Measurements from ENCODE around the gene KHDC4. TPM values are rescaled to one million over a fixed set of nuclear protein-coding genes. Genes with fewer than 3 reads are reported as not detected.

KHDC4 gene
- total and polyA plus RNA-seq, 9 of the 15 experiments (the other 6 are each of a cell fraction or from before 2014, with no cell fraction given) = 12.1 to 185 (median 65.6) TPM

DNA sequence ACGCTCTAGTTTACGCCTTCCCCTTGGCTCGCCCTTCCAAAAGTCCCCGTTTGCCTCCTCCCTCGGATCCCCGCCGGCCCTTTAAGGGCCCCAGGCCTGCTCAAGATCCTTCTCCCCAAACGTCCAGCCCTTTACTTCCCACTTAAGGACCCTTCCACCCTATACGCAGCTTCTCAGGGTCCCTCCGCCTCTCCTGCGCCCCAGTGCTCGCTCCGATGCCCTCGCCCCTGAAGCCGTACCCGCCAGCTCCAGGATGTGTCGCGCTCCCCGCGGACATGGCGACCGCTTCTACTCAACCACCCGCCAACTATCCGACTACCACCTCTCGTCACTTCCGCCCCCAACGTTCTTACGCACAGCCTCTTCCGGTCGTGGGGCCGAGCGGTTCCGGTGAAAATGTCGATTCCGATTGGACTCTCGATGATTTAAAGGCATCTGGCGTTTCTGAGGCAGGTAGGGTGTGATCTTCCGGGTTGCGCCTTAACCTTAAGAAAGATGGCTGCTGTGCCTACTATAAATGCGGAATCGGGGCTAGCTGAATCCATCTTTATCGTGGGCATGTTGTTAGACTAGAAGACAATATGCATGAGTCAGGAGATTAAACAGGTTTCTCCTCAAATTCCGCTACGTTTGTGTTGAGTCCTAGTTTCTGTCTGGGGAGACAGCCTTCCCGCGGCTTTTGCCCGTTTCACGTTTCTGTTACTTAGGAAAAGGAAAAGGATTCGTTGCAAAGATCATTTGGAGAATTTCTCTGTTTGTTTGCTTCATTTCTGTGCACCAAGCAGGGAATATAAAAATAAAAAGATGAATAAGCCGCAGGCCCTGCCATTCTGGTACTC, at the start of gene KHDC4 (continued):
- TF ChIP-seq NR2C2 (CRISPR knock-in tag; IDR thresholded peaks at IDR 0.05) (peak; percentile 98), NR2C2 (tag; IDR thresholded peaks at IDR 0.05) (peak; percentile 100), ZSCAN29 (IDR thresholded peaks at IDR 0.05) (no peak), NFE2 (IDR thresholded peaks at IDR 0.05; ENCODE audit: low read depth) (peak; percentile 67), ZNF696 (CRISPR knock-in tag; conservative IDR thresholded peaks at IDR 0.05) (no peak), MTA1 (IDR thresholded peaks at IDR 0.05; ENCODE audit: borderline replicate concordance) (no peak), YY1 (IDR thresholded peaks at IDR 0.05; ENCODE audit: borderline replicate concordance in 1 of 3, control insufficient read depth in 1 of 3, extremely low read depth in 1 of 3, insufficient read depth in 3 of 3, insufficient read length in 1 of 3, insufficient replicate concordance in 2 of 3, low read depth in 1 of 3, low read length in 2 of 3) (peak; percentile 86 to 99 (median 96)), BACH1 (tag; IDR thresholded peaks at IDR 0.05) (peak; percentile 73), PTTG1 (tag; IDR thresholded peaks at IDR 0.05; ENCODE audit: low read depth) (no peak)
- TF ChIP-seq, protein P1, sequence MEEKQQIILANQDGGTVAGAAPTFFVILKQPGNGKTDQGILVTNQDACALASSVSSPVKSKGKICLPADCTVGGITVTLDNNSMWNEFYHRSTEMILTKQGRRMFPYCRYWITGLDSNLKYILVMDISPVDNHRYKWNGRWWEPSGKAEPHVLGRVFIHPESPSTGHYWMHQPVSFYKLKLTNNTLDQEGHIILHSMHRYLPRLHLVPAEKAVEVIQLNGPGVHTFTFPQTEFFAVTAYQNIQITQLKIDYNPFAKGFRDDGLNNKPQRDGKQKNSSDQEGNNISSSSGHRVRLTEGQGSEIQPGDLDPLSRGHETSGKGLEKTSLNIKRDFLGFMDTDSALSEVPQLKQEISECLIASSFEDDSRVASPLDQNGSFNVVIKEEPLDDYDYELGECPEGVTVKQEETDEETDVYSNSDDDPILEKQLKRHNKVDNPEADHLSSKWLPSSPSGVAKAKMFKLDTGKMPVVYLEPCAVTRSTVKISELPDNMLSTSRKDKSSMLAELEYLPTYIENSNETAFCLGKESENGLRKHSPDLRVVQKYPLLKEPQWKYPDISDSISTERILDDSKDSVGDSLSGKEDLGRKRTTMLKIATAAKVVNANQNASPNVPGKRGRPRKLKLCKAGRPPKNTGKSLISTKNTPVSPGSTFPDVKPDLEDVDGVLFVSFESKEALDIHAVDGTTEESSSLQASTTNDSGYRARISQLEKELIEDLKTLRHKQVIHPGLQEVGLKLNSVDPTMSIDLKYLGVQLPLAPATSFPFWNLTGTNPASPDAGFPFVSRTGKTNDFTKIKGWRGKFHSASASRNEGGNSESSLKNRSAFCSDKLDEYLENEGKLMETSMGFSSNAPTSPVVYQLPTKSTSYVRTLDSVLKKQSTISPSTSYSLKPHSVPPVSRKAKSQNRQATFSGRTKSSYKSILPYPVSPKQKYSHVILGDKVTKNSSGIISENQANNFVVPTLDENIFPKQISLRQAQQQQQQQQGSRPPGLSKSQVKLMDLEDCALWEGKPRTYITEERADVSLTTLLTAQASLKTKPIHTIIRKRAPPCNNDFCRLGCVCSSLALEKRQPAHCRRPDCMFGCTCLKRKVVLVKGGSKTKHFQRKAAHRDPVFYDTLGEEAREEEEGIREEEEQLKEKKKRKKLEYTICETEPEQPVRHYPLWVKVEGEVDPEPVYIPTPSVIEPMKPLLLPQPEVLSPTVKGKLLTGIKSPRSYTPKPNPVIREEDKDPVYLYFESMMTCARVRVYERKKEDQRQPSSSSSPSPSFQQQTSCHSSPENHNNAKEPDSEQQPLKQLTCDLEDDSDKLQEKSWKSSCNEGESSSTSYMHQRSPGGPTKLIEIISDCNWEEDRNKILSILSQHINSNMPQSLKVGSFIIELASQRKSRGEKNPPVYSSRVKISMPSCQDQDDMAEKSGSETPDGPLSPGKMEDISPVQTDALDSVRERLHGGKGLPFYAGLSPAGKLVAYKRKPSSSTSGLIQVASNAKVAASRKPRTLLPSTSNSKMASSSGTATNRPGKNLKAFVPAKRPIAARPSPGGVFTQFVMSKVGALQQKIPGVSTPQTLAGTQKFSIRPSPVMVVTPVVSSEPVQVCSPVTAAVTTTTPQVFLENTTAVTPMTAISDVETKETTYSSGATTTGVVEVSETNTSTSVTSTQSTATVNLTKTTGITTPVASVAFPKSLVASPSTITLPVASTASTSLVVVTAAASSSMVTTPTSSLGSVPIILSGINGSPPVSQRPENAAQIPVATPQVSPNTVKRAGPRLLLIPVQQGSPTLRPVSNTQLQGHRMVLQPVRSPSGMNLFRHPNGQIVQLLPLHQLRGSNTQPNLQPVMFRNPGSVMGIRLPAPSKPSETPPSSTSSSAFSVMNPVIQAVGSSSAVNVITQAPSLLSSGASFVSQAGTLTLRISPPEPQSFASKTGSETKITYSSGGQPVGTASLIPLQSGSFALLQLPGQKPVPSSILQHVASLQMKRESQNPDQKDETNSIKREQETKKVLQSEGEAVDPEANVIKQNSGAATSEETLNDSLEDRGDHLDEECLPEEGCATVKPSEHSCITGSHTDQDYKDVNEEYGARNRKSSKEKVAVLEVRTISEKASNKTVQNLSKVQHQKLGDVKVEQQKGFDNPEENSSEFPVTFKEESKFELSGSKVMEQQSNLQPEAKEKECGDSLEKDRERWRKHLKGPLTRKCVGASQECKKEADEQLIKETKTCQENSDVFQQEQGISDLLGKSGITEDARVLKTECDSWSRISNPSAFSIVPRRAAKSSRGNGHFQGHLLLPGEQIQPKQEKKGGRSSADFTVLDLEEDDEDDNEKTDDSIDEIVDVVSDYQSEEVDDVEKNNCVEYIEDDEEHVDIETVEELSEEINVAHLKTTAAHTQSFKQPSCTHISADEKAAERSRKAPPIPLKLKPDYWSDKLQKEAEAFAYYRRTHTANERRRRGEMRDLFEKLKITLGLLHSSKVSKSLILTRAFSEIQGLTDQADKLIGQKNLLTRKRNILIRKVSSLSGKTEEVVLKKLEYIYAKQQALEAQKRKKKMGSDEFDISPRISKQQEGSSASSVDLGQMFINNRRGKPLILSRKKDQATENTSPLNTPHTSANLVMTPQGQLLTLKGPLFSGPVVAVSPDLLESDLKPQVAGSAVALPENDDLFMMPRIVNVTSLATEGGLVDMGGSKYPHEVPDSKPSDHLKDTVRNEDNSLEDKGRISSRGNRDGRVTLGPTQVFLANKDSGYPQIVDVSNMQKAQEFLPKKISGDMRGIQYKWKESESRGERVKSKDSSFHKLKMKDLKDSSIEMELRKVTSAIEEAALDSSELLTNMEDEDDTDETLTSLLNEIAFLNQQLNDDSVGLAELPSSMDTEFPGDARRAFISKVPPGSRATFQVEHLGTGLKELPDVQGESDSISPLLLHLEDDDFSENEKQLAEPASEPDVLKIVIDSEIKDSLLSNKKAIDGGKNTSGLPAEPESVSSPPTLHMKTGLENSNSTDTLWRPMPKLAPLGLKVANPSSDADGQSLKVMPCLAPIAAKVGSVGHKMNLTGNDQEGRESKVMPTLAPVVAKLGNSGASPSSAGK (IDR thresholded peaks at IDR 0.05) = no peak; the same call in 1 of the 2 replicates
- TF ChIP-seq, protein P2, sequence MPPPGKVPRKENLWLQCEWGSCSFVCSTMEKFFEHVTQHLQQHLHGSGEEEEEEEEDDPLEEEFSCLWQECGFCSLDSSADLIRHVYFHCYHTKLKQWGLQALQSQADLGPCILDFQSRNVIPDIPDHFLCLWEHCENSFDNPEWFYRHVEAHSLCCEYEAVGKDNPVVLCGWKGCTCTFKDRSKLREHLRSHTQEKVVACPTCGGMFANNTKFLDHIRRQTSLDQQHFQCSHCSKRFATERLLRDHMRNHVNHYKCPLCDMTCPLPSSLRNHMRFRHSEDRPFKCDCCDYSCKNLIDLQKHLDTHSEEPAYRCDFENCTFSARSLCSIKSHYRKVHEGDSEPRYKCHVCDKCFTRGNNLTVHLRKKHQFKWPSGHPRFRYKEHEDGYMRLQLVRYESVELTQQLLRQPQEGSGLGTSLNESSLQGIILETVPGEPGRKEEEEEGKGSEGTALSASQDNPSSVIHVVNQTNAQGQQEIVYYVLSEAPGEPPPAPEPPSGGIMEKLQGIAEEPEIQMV (tag; conservative IDR thresholded peaks at IDR 0.05; ENCODE audit: low read depth) = no peak
- TF ChIP-seq, protein P3, sequence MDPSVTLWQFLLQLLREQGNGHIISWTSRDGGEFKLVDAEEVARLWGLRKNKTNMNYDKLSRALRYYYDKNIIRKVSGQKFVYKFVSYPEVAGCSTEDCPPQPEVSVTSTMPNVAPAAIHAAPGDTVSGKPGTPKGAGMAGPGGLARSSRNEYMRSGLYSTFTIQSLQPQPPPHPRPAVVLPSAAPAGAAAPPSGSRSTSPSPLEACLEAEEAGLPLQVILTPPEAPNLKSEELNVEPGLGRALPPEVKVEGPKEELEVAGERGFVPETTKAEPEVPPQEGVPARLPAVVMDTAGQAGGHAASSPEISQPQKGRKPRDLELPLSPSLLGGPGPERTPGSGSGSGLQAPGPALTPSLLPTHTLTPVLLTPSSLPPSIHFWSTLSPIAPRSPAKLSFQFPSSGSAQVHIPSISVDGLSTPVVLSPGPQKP (CRISPR knock-in tag; IDR thresholded peaks at IDR 0.05) = no peak

Measured in K562 (cell line).